ENCODE data around the gene RRAGD. TPM values are rescaled to one million over a fixed set of nuclear protein-coding genes. Genes with fewer than 3 reads are reported as not detected.

RRAGD gene
- polyA plus RNA-seq, 1 of the 3 experiments (the other 2 are of a cell fraction), result 0.07 TPM

DNA sequence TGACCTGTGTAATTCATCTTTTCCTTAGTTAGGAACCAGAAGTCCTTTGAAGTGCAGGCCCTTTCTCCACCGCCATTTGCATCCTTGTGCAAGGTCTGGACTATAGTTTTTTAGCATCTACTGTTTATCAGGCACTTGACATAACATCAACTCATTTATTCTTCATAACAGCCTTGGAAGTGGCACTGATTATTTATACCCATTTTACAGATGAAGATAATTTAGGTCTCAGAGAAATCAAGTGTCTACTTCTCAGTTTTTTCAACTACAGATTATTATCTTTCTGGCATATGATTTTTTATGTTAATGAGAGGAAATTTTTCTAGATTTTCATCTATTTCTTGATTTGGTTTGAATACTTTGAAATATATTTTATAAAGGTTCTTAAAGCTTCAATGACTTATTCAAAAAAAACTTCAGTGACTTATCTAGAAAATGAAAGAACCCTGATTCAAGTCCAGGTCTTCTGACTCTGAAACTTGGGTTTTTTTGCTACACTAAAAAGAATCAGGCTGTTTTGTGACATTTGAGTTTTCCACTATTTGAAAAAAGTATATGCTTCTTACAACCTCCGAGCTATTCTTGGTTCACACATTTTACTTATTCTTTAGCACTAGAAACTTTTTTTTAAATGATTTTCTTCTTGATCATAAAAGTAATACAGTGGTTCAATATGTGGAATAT is 56.4 kb downstream of the RRAGD start:
- H3K4me3 ChIP-seq (ENCODE audit: low read depth in 2 of 2, low read length in 1 of 2), result no peak overlapping the region
- peaks cover 24% of the 10 kb centered on the region for H3K79me2 ChIP-seq (ENCODE audit: insufficient read depth)
- no peaks in the 10 kb centered on the region for H3K9me3 ChIP-seq
- whole genome bisulfite sequencing (ENCODE audit: low lambda C conversion rate), result 89% methylated on average over 2 of the region's 2 CpGs
- DNase-seq, result no peak
- no peaks in the 10 kb centered on the region for H3K36me3 ChIP-seq (replicated peaks in 1 of 2; ENCODE audit: control insufficient read depth in 1 of 2, insufficient read depth in 2 of 2, low read length in 1 of 2)
- POLR2A ChIA-PET, result no interaction called here
- peaks cover under 1% of the 10 kb centered on the region; the same call in 1 of the 2 replicates for H4K20me1 ChIP-seq (ENCODE audit: insufficient read depth)
- no peak overlapping the region for H2AFZ ChIP-seq (ENCODE audit: low read depth)
- peaks cover 6% of the 10 kb centered on the region for H3F3A ChIP-seq (replicated peaks; ENCODE audit: insufficient read depth)
- no peaks in the 10 kb centered on the region for H3K9me2 ChIP-seq
- CTCF ChIA-PET, result interaction anchor here (2.5 to 2.8 kb wide), 3 partner anchors 11 to 16 kb away, joined by 18 to 32 read pairs (median 24); no protein-coding TSS in a partner anchor
- peaks cover 2 to 8% of the 10 kb centered on the region in 2 experiments for H3K4me1 ChIP-seq (ENCODE audit: control insufficient read depth in 1 of 2, insufficient read depth in 2 of 2, low read depth in 1 of 2, low read length in 1 of 2)
- no peak overlapping the region for H3K9ac ChIP-seq
- no peak overlapping the region for H3K4me2 ChIP-seq
- H3K27ac ChIP-seq (ENCODE audit: low read depth in 2 of 2, low read length in 1 of 2), result no peak overlapping the region
- H3K27me3 ChIP-seq (ENCODE audit: insufficient read depth), result no peaks in the 10 kb centered on the region
- TF ChIP-seq USF2 (IDR thresholded peaks at IDR 0.05; ENCODE audit: borderline replicate concordance, low read depth, low read length), result no peak
- no peak for TF ChIP-seq NRF1 (IDR thresholded peaks at IDR 0.05; ENCODE audit: low read depth, low read length)
- no peak for TF ChIP-seq RXRA (IDR thresholded peaks at IDR 0.05; ENCODE audit: borderline replicate concordance, low read depth)
- TF ChIP-seq CTCF (IDR thresholded peaks at IDR 0.05), result no peak
- TF ChIP-seq, protein P1, sequence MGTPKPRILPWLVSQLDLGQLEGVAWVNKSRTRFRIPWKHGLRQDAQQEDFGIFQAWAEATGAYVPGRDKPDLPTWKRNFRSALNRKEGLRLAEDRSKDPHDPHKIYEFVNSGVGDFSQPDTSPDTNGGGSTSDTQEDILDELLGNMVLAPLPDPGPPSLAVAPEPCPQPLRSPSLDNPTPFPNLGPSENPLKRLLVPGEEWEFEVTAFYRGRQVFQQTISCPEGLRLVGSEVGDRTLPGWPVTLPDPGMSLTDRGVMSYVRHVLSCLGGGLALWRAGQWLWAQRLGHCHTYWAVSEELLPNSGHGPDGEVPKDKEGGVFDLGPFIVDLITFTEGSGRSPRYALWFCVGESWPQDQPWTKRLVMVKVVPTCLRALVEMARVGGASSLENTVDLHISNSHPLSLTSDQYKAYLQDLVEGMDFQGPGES (IDR thresholded peaks at IDR 0.05; ENCODE audit: low read depth, low read length), result no peak
- no peak for TF ChIP-seq CHD2 (IDR thresholded peaks at IDR 0.05; ENCODE audit: low read length, partially characterized antibody)
- TF ChIP-seq RFX5 (IDR thresholded peaks at IDR 0.05; ENCODE audit: low read length), result no peak
- TF ChIP-seq FOXM1 (IDR thresholded peaks at IDR 0.05; ENCODE audit: low read depth), result no peak
- TF ChIP-seq NFIC (IDR thresholded peaks at IDR 0.05; ENCODE audit: borderline replicate concordance), result no peak
- TF ChIP-seq, protein P2, sequence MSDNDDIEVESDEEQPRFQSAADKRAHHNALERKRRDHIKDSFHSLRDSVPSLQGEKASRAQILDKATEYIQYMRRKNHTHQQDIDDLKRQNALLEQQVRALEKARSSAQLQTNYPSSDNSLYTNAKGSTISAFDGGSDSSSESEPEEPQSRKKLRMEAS (IDR thresholded peaks at IDR 0.05; ENCODE audit: low read depth), result no peak
- TF ChIP-seq TCF12 (IDR thresholded peaks at IDR 0.05), result no peak
- TF ChIP-seq FOXJ3 (CRISPR knock-in tag; IDR thresholded peaks at IDR 0.05), result no peak
- no peak for TF ChIP-seq RAD21 (IDR thresholded peaks at IDR 0.05; ENCODE audit: low read length)
- TF ChIP-seq ELF1 (IDR thresholded peaks at IDR 0.05), result no peak
- TF ChIP-seq SMC3 (IDR thresholded peaks at IDR 0.05; ENCODE audit: low read depth, low read length), result no peak
- no peak for TF ChIP-seq MXI1 (IDR thresholded peaks at IDR 0.05; ENCODE audit: low read depth, low read length)
- no peak for TF ChIP-seq TAF1 (IDR thresholded peaks at IDR 0.05; ENCODE audit: borderline replicate concordance, low read depth, low read length)
- TF ChIP-seq, protein P3, sequence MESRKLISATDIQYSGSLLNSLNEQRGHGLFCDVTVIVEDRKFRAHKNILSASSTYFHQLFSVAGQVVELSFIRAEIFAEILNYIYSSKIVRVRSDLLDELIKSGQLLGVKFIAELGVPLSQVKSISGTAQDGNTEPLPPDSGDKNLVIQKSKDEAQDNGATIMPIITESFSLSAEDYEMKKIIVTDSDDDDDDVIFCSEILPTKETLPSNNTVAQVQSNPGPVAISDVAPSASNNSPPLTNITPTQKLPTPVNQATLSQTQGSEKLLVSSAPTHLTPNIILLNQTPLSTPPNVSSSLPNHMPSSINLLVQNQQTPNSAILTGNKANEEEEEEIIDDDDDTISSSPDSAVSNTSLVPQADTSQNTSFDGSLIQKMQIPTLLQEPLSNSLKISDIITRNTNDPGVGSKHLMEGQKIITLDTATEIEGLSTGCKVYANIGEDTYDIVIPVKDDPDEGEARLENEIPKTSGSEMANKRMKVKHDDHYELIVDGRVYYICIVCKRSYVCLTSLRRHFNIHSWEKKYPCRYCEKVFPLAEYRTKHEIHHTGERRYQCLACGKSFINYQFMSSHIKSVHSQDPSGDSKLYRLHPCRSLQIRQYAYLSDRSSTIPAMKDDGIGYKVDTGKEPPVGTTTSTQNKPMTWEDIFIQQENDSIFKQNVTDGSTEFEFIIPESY (IDR thresholded peaks at IDR 0.05; ENCODE audit: borderline replicate concordance, low read depth), result no peak
- TF ChIP-seq USF1 (IDR thresholded peaks at IDR 0.05; ENCODE audit: borderline replicate concordance, low read depth), result no peak
